ENCODE data around the gene IL1RN.
A peak's percentile ranks its signal among the peaks of the same experiment; 100 is the strongest.
"Not testable (repeated sequence)": the region's sequence is repeated elsewhere in the genome, so short reads cannot be mapped to it uniquely, and the experiment has no call there.

The IL1RN gene

GRCh38 chr2:113126845-113127645, at the start of gene IL1RN:
IL1RN (plus strand) TSS chr2:113127598; CDS start chr2:113127625, 27 bp downstream.
- no peak for DNase-seq (ENCODE audit: low read depth)

- DNase-seq (ENCODE audit: low read depth) = no peak
Observed at GRCh38 chr2:113077921-113078320, 49.5 kb upstream of the IL1RN start.

- no peak for DNase-seq (ENCODE audit: low read depth)
Observed at GRCh38 chr2:113078350-113078839, 49.0 kb upstream of the IL1RN start.

- no peak for DNase-seq (ENCODE audit: low read depth)
Observed at GRCh38 chr2:113079131-113079530, 48.3 kb upstream of the IL1RN start.

- peak; percentile 19 for DNase-seq (ENCODE audit: low read depth)
Observed at GRCh38 chr2:113080134-113080533, 47.3 kb upstream of the IL1RN start.

- no peak for DNase-seq (ENCODE audit: low read depth)
Observed at GRCh38 chr2:113081488-113082210, 45.7 kb upstream of the IL1RN start.

GRCh38 chr2:113083296-113083695, 44.1 kb upstream of the IL1RN start:
- no peak for DNase-seq (ENCODE audit: low read depth)

GRCh38 chr2:113084249-113085000, 43.0 kb upstream of the IL1RN start:
- DNase-seq (ENCODE audit: low read depth) = no peak

- DNase-seq (ENCODE audit: low read depth) = no peak
Observed at GRCh38 chr2:113085542-113085941, 41.9 kb upstream of the IL1RN start.

GRCh38 chr2:113088213-113088992, 39.0 kb upstream of the IL1RN start:
- DNase-seq (ENCODE audit: low read depth) = no peak

GRCh38 chr2:113089916-113090315, 37.5 kb upstream of the IL1RN start:
- no peak for DNase-seq (ENCODE audit: low read depth)

- no peak for DNase-seq (ENCODE audit: low read depth)
Observed at GRCh38 chr2:113091231-113091896, 36.0 kb upstream of the IL1RN start.

- no peak for DNase-seq (ENCODE audit: low read depth)
Observed at GRCh38 chr2:113092864-113093612, 34.4 kb upstream of the IL1RN start.

GRCh38 chr2:113093613-113093977, 33.8 kb upstream of the IL1RN start:
- DNase-seq (ENCODE audit: low read depth) = no peak

GRCh38 chr2:113096306-113096705, 31.1 kb upstream of the IL1RN start:
- DNase-seq (ENCODE audit: low read depth) = not testable (repeated sequence)

- not testable (repeated sequence) for DNase-seq (ENCODE audit: low read depth)
Observed at GRCh38 chr2:113096842-113097618, 30.4 kb upstream of the IL1RN start.

GRCh38 chr2:113098041-113098440, 29.4 kb upstream of the IL1RN start:
- no peak for DNase-seq (ENCODE audit: low read depth)

- DNase-seq (ENCODE audit: low read depth) = no peak
Observed at GRCh38 chr2:113098532-113098931, 28.9 kb upstream of the IL1RN start.

- DNase-seq (ENCODE audit: low read depth) = no peak
Observed at GRCh38 chr2:113102133-113102532, 25.3 kb upstream of the IL1RN start.

GRCh38 chr2:113103277-113103676, 24.1 kb upstream of the IL1RN start:
- DNase-seq (ENCODE audit: low read depth) = no peak

All from activated T-cell treated with anti-CD3 and anti-CD28 coated beads for 1 hour (primary cell).